HEK293T (cell line): ENCODE data around the gene FAM120AOS.

ENCODE experiments used
- CTCF ChIA-PET: fragments of 350-600 bp; formaldehyde crosslinking; extraction: SDS; loops from one replicate; lab custom pipeline; 2021; ENCODE audit warnings: antibody characterized with exemption, inconsistent platforms; lab: Yijun Ruan, JAX
- POLR2A ChIA-PET: fragments of 350-600 bp; formaldehyde crosslinking; extraction: SDS; loops from one replicate; lab custom pipeline; 2020; ENCODE audit warnings: antibody characterized with exemption, inconsistent platforms; lab: Yijun Ruan, JAX
- DNase-seq: peaks from one replicate; pipeline ENCODE4 v3.0.0; 2012; ENCODE audit warnings: mixed read lengths; ENCODE audit errors: extremely low spot score
- ARNT ChIP-seq: fragments of 450-650 bp; IDR thresholded peaks from 2 replicates; pipeline ENCODE4 v1.6.1; 2017; ENCODE audit warnings: mild to moderate bottlenecking
- BHLHE40 ChIP-seq: fragments of 450-650 bp; IDR thresholded peaks from 2 replicates; pipeline ENCODE4 v1.6.1; 2016; ENCODE audit warnings: mild to moderate bottlenecking, moderate library complexity, borderline replicate concordance
- CTBP1 ChIP-seq: fragments of 450-650 bp; IDR thresholded peaks from 2 replicates; pipeline ENCODE4 v1.6.1; 2016; ENCODE audit warnings: borderline replicate concordance
- ELF4 ChIP-seq: fragments of 450-650 bp; IDR thresholded peaks from 2 replicates; pipeline ENCODE4 v1.6.1; 2017; ENCODE audit warnings: antibody characterized with exemption
- FOXA1 ChIP-seq: fragments of 450-650 bp; IDR thresholded peaks from 2 replicates; pipeline ENCODE4 v1.6.1; 2016; ENCODE audit warnings: mild to moderate bottlenecking
- FOXK2 ChIP-seq: fragments of 450-650 bp; IDR thresholded peaks from 2 replicates; pipeline ENCODE4 v1.6.1; 2016; ENCODE audit warnings: mild to moderate bottlenecking
- FOXM1 ChIP-seq: fragments of 450-650 bp; IDR thresholded peaks from 2 replicates; pipeline ENCODE4 v1.6.1; 2017; ENCODE audit warnings: mild to moderate bottlenecking, borderline replicate concordance
- HDGF ChIP-seq: fragments of 450-650 bp; IDR thresholded peaks from 2 replicates; pipeline ENCODE4 v1.6.1; 2017; ENCODE audit warnings: antibody characterized with exemption, borderline replicate concordance
- L3MBTL2 ChIP-seq: fragments of 450-650 bp; conservative IDR thresholded peaks from 2 replicates; pipeline ENCODE4 v1.6.1; 2016; ENCODE audit warnings: mild to moderate bottlenecking
- LEF1 ChIP-seq: fragments of 450-650 bp; IDR thresholded peaks from 2 replicates; pipeline ENCODE4 v1.6.1; 2017; ENCODE audit warnings: mild to moderate bottlenecking, borderline replicate concordance
- NFRKB ChIP-seq: fragments of 450-650 bp; IDR thresholded peaks from 2 replicates; pipeline ENCODE4 v1.6.1; 2016; ENCODE audit warnings: mild to moderate bottlenecking, moderate library complexity
- PKNOX1 ChIP-seq: fragments of 450-650 bp; IDR thresholded peaks from 2 replicates; pipeline ENCODE4 v1.6.1; 2016
- SP1 ChIP-seq: fragments of 450-650 bp; IDR thresholded peaks from 2 replicates; pipeline ENCODE4 v1.6.1; 2017
- SUZ12 ChIP-seq: fragments of 450-650 bp; IDR thresholded peaks from 2 replicates; pipeline ENCODE4 v1.6.1; 2016; ENCODE audit warnings: mild to moderate bottlenecking
- TARDBP ChIP-seq: fragments of 450-650 bp; IDR thresholded peaks from 2 replicates; pipeline ENCODE4 v1.6.1; 2016
- ZNF384 ChIP-seq: fragments of 450-650 bp; IDR thresholded peaks from 2 replicates; pipeline ENCODE4 v1.6.1; 2016

FAM120AOS gene

GRCh38 chr9:93480262-93480661 is 26.9 kb upstream of the FAM120AOS start:
- DNase-seq, result no peak
- CTCF ChIA-PET, result no interaction called here
- POLR2A ChIA-PET, result no interaction called here
- TF ChIP-seq TARDBP, result no peak
- TF ChIP-seq PKNOX1, result no peak
- TF ChIP-seq FOXA1, result no peak
- TF ChIP-seq HDGF, result no peak
- TF ChIP-seq ARNT, result no peak
- TF ChIP-seq BHLHE40, result no peak
- TF ChIP-seq FOXK2, result no peak
- TF ChIP-seq L3MBTL2, result no peak
- no peak for TF ChIP-seq NFRKB
- TF ChIP-seq ZNF384, result no peak
- TF ChIP-seq SUZ12, result no peak

DNA sequence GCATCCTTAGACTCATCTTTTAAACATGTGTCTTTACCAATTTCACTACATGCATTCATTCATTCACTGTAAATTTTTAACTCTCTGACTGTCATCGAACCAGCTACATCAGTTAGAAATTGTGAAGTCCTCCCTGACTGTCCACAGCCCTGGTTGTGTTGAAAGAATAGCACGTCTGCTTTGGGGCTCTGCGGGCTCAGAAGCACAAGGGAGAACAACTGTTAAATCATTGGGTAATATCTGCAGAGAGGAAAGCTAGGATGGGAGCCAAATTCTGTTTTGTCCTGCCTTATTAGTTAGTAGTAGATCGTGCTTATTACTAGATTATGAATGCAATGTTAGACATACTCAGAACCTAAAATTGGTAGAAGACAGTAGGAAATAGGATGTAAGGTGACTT is 26.3 kb upstream of the FAM120AOS start:
- TF ChIP-seq NFRKB, result no peak
- TF ChIP-seq FOXM1, result no peak
- no peak for TF ChIP-seq HDGF
- TF ChIP-seq FOXK2, result no peak
- no peak for TF ChIP-seq ARNT
- TF ChIP-seq SP1, result no peak
- no peak for TF ChIP-seq ZNF384
- TF ChIP-seq PKNOX1, result no peak
- no peak for TF ChIP-seq SUZ12
- TF ChIP-seq LEF1, result no peak
- no peak for TF ChIP-seq CTBP1
- no peak for TF ChIP-seq FOXA1
- no peak for TF ChIP-seq L3MBTL2
- TF ChIP-seq TARDBP, result no peak
- DNase-seq, result no peak
- POLR2A ChIA-PET, result no interaction called here
- CTCF ChIA-PET, result no interaction called here

GRCh38 chr9:93477397-93477796 is 24.0 kb upstream of the FAM120AOS start:
- ChIA-PET POLR2A (no interaction called here), CTCF (no interaction called here)
- TF ChIP-seq LEF1, result no peak
- no peak for TF ChIP-seq NFRKB
- no peak for TF ChIP-seq FOXK2
- TF ChIP-seq SP1, result no peak
- no peak for TF ChIP-seq PKNOX1
- TF ChIP-seq HDGF, result no peak
- no peak for TF ChIP-seq TARDBP
- TF ChIP-seq CTBP1, result no peak
- TF ChIP-seq L3MBTL2, result no peak
- TF ChIP-seq ZNF384, result no peak
- no peak for TF ChIP-seq FOXM1
- TF ChIP-seq FOXA1, result no peak
- no peak for TF ChIP-seq ARNT
- TF ChIP-seq ELF4, result no peak
- no peak for TF ChIP-seq BHLHE40
- no peak for DNase-seq

DNA sequence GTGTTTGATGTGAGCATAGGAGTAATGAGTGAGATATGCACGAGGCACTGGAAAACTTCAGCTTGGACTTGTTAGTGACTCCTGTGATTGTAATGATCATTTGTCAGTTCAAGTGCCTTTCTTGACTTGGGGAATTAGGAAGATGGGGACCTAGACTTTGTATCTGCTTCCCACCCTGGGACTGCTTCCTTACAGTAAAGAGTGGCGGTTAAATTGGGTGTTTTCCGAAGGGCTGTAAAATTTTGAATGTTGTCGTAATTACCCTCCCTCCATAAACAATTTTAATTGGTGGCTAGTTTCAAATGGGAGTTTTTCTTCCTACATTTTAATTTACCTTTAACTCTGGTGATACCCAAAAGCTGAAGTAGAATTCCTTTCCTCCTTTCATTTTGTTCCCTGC is 23.5 kb upstream of the FAM120AOS start:
- ChIA-PET CTCF (no interaction called here), POLR2A (no interaction called here)
- no peak for DNase-seq
- TF ChIP-seq ARNT (no peak), CTBP1 (no peak), NFRKB (no peak), LEF1 (no peak), BHLHE40 (no peak), HDGF (no peak), TARDBP (no peak)

DNA sequence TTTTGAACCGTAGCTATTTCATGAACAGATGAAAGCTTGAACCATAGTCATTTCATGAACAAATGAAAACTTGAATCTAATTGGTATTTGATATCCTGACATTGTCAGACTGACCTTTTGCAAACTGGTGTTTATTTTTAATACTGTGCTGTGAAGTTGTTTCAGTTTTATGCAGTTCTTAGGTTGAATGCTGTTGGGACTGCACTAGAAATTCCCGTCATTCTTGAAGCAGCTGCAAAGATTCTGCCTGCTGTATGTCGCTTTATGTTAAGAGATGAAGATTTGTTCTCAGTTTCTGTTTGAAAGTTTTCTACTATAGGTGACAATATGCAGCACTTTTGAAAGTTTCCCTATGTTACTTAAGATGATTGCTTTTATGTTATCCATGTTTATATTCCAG is 22.5 kb upstream of the FAM120AOS start:
- ChIA-PET CTCF (no interaction called here), POLR2A (no interaction called here)
- DNase-seq, result no peak
- TF ChIP-seq ZNF384 (no peak), SP1 (no peak), BHLHE40 (no peak), FOXM1 (no peak), TARDBP (no peak), PKNOX1 (no peak), SUZ12 (no peak), FOXK2 (no peak), CTBP1 (no peak), ELF4 (no peak)

DNA sequence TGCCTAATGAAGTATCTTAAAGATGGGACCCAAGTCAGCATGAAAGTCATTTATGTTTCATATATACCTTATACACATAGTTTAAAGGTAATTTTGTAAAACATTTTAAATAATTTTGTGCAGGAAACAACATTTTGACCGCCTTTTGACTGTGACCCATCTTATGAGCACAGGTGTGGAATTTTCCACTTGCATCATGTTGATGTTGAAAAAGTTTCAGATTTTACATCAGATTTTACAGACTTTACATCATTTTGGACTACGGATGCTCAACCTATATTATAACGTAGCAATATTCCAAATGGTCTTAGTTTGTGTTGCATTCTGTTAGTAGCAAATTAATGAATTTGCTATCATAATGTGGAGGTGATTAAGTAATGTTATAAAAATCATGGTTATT is 21.7 kb upstream of the FAM120AOS start:
- no peak for TF ChIP-seq BHLHE40
- no peak for TF ChIP-seq SUZ12
- TF ChIP-seq TARDBP, result no peak
- no peak for TF ChIP-seq SP1
- TF ChIP-seq NFRKB, result no peak
- no peak for TF ChIP-seq CTBP1
- no peak for TF ChIP-seq FOXA1
- TF ChIP-seq ZNF384, result no peak
- TF ChIP-seq HDGF, result no peak
- TF ChIP-seq ELF4, result no peak
- TF ChIP-seq L3MBTL2, result no peak
- TF ChIP-seq LEF1, result no peak
- TF ChIP-seq FOXK2, result no peak
- ChIA-PET POLR2A (no interaction called here), CTCF (no interaction called here)
- no peak for DNase-seq
